NT2/D1 (cell line): Measurements from ENCODE around the gene SCNN1G.

ENCODE experiments used
- YY1 ChIP-seq: IDR thresholded peaks from 2 replicates; pipeline ENCODE4 v1.6.1; 2011; ENCODE audit not compliant: insufficient read length, insufficient read depth
- ZNF274 ChIP-seq: IDR thresholded peaks from 2 replicates; pipeline ENCODE4 v1.6.1; 2011; ENCODE audit warnings: mild to moderate bottlenecking, low read depth, low read length

DNA sequence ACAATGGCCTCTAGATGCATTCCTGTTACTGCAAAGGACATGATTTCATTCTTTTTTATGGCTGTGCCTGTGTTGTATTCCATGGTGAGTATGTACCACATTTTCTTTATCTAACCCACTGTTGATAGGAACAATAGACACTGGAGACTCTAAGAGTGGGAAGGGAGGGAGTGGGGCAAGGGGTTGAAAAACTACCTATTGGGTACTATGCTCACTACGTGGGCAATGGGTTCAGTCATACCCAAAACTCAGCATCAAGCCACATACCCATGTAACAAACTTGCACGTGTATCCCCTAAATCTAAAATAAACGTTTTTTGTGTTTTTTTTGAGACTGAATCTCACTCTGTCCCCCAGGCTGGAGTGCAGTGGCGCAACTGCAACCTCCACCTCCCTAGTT lies 72.5 kb downstream of the SCNN1G start:
- TF ChIP-seq YY1 (no peak), ZNF274 (no peak)
